Measurements from ENCODE around the gene RUNX2. TPM values are rescaled to one million over a fixed set of nuclear protein-coding genes. Genes with fewer than 3 reads are reported as not detected.

RUNX2 gene
- total RNA-seq, 4 donors from 2014 or later = 0.78 to 2.0 (median 0.94) TPM

DNA sequence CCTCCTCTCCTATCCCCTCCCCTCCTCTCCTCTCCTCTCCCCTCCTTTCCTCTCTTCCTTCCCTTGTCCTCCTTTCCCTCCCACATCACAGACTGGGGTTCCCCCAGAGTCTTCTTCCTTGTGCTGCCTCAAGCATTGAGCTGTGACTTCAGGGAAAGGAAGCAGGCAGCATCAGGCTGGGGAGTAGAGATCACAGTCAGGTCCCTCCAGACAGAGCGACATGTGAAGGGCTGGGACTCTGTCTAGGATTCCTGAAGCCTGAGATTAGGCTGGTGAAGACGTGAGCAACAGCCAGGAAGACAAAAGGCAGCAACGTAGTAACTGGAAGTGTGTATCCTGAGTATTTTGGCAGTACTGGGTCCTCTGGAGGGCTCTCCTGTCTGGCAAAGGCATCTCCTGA is 315.0 kb downstream of the RUNX2 start:
- intact Hi-C loops (cut with DNase I; ENCODE audit: low total_unique reads) (no loop called here), in situ Hi-C loops (cut with MboI; ENCODE audit: low sequenced_read_pairs in 4 of 4) (no loop called here)
- no peak for TF ChIP-seq POLR2A (IDR thresholded peaks at IDR 0.05)
- TF ChIP-seq, protein P1, sequence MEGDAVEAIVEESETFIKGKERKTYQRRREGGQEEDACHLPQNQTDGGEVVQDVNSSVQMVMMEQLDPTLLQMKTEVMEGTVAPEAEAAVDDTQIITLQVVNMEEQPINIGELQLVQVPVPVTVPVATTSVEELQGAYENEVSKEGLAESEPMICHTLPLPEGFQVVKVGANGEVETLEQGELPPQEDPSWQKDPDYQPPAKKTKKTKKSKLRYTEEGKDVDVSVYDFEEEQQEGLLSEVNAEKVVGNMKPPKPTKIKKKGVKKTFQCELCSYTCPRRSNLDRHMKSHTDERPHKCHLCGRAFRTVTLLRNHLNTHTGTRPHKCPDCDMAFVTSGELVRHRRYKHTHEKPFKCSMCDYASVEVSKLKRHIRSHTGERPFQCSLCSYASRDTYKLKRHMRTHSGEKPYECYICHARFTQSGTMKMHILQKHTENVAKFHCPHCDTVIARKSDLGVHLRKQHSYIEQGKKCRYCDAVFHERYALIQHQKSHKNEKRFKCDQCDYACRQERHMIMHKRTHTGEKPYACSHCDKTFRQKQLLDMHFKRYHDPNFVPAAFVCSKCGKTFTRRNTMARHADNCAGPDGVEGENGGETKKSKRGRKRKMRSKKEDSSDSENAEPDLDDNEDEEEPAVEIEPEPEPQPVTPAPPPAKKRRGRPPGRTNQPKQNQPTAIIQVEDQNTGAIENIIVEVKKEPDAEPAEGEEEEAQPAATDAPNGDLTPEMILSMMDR (IDR thresholded peaks at IDR 0.05 in 4 of 5, conservative IDR thresholded peaks at IDR 0.05 in 1 of 5) = no peak
- DNase-seq (no peak), ATAC-seq (no peak)
- Histone ChIP-seq H3K9me3 (no peaks in the 10 kb centered on the region), H3K27me3 (no peaks in the 10 kb centered on the region), H3K4me3 (no peak overlapping the region), H3K36me3 (no peaks in the 10 kb centered on the region), H3K4me1 (no peaks in the 10 kb centered on the region), H3K27ac (no peak overlapping the region)

DNA sequence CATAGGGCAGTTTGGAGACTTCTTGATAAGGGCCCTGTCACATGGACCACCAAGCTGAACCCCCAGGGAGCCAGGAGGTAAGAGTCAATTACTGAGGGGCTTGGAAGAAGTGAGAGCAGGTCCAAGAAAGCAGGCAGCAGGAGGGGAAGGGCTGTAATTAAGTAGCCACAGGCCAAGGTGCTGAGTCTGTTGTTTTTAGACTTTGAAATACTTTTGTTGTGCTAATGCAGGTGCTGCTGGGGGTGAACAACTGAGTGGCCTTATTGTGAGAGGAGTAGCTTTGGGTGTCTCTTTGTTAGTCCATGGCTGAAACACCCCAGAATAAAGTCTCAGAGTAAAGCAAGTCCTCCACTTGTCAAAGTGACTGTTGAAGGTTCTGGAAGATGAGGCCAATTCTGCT is 316.6 kb downstream of the RUNX2 start:
- Histone ChIP-seq H3K4me1 (no peaks in the 10 kb centered on the region), H3K27ac (no peak overlapping the region), H3K27me3 (no peaks in the 10 kb centered on the region), H3K9me3 (no peaks in the 10 kb centered on the region), H3K36me3 (no peaks in the 10 kb centered on the region), H3K4me3 (no peak overlapping the region)
- no peak for TF ChIP-seq POLR2A (IDR thresholded peaks at IDR 0.05)
- TF ChIP-seq, protein P1 (IDR thresholded peaks at IDR 0.05 in 4 of 5, conservative IDR thresholded peaks at IDR 0.05 in 1 of 5) = no peak
- intact Hi-C loops (cut with DNase I; ENCODE audit: low total_unique reads) (no loop called here), in situ Hi-C loops (cut with MboI; ENCODE audit: low sequenced_read_pairs in 4 of 4) (no loop called here)
- no peak for DNase-seq
- ATAC-seq = no peak

GRCh38 chr6:45645302-45645701 is 317.2 kb downstream of the RUNX2 start:
- Histone ChIP-seq H3K36me3 (no peaks in the 10 kb centered on the region), H3K4me3 (no peak overlapping the region), H3K27me3 (no peaks in the 10 kb centered on the region), H3K27ac (no peak overlapping the region), H3K9me3 (no peaks in the 10 kb centered on the region), H3K4me1 (no peaks in the 10 kb centered on the region)
- ATAC-seq (no peak), DNase-seq (no peak)
- in situ Hi-C loops (cut with MboI; ENCODE audit: low sequenced_read_pairs in 4 of 4) = no loop called here
- TF ChIP-seq, protein P1 (IDR thresholded peaks at IDR 0.05 in 4 of 5, conservative IDR thresholded peaks at IDR 0.05 in 1 of 5) = no peak
- TF ChIP-seq POLR2A (IDR thresholded peaks at IDR 0.05) = no peak
- intact Hi-C loops (cut with DNase I; ENCODE audit: low total_unique reads) = no loop called here

DNA sequence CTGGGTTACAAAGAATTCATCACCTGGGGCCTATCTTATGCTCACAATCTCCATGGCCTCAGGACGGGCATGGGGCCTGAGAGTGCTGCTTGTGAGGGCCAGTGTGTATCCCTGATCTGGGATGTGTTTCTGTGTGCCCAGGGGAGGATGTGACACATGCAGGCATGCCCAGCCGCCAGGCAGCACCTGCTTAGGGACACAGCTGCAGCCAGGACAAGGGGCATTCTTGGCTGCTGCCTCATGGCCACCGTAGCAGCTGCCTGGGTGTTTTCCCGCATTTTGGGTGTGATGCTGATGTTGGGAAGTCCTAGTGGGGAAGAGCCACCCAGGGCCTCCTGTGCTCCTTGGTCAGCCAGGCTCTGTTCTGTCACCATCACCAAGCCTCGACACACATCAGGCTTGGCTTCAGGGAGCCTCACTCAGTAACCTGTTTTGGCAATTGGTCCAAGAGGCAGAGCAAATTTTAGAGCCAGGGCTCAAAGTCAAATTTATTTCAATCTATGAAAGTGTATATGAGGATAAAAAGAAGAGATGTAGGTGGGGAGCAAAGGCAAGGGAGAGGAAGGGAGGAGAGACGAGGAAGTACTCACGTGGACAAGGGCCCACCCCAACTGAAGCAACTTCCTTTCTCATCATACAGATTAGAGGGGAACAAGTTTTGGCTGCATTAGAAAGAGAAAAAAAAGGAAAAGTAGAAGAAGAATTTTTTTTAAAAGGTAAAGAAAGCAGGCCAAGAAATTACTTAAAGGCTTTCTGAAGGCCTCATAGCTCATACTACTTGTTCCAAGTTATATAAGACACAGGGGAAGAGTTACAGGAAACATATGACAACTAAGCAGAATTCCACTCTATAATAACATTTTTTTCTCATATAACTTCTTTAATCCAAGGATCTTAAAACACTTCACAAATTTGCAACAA is 319.5 kb downstream of the RUNX2 start:
- Histone ChIP-seq H3K4me1 (no peaks in the 10 kb centered on the region), H3K36me3 (no peaks in the 10 kb centered on the region), H3K27me3 (no peaks in the 10 kb centered on the region), H3K9me3 (no peaks in the 10 kb centered on the region), H3K4me3 (no peak overlapping the region), H3K27ac (no peak overlapping the region)
- ATAC-seq (no peak), DNase-seq (no peak)
- intact Hi-C loops (cut with DNase I; ENCODE audit: low total_unique reads) = no loop called here
- no peak for TF ChIP-seq POLR2A (IDR thresholded peaks at IDR 0.05)
- TF ChIP-seq, protein P1 (IDR thresholded peaks at IDR 0.05 in 4 of 5, conservative IDR thresholded peaks at IDR 0.05 in 1 of 5) = no peak
- in situ Hi-C loops (cut with MboI; ENCODE audit: low sequenced_read_pairs in 4 of 4) = no loop called here

Data from gastrocnemius medialis (tissue), 4 donors.